ENCODE results near the gene IQSEC1. TPM values are rescaled to one million over a fixed set of nuclear protein-coding genes. Genes with fewer than 3 reads are reported as not detected.

Gene IQSEC1
- total and polyA plus RNA-seq, 2 of the 8 experiments (the other 6 are each of a cell fraction or from before 2014, with no cell fraction given) = 6.8 to 28.8 TPM

DNA sequence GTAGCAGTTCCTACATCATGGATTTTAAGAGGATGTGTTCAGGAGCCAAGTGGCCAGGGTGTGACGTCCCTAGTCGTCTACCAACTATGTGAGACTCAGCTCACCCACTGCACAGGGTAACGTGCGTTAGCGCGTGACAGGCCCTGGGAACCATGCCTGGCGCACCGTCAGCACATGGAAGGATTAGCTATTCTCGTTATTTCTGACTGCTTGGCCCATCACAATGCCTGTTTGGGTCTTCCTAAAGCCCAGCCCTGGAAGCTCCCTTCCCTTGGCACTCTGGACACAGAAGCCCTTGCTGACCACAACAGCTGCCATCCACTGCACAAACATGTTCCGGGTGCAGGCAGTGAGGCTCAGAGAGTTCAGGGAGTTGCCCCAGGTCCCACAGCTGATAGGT is 140.9 kb downstream of the IQSEC1 start:
- Histone ChIP-seq H4K91ac (replicated peaks; ENCODE audit: insufficient read length, low read length) (no peak overlapping the region), H3K56ac (replicated peaks; ENCODE audit: insufficient read length, low read depth, low read length) (no peak overlapping the region), H3K36me3 (ENCODE audit: control insufficient read depth in 2 of 4, insufficient read depth in 4 of 4, low read length in 3 of 4) (peaks cover 0 to 12% (median 2%) of the 10 kb centered on the region in 4 experiments; a peak in 5 of 8 replicates), H4K8ac (ENCODE audit: extremely low read depth, insufficient read depth, low read length) (peak overlapping the region; percentile 31; the same call in 1 of the 2 replicates), H2BK5ac (ENCODE audit: low read depth, low read length) (no peak overlapping the region), H3K9me3 (ENCODE audit: insufficient read depth in 2 of 2, low read depth in 1 of 2, low read length in 1 of 2) (no peaks in the 10 kb centered on the region), H3K27ac (ENCODE audit: low read depth, low read length) (no peak overlapping the region), H2BK12ac (ENCODE audit: low read depth, low read length) (no peak overlapping the region), H2BK120ac (replicated peaks; ENCODE audit: low read depth, low read length) (no peak overlapping the region), H2BK15ac (ENCODE audit: low read length) (no peak overlapping the region), H3K4me1 (replicated peaks in 1 of 4; ENCODE audit: control insufficient read depth in 3 of 4, insufficient read depth in 4 of 4, low read length in 3 of 4) (no peaks in the 10 kb centered on the region), H2BK20ac (ENCODE audit: low read length) (no peak overlapping the region), H3K4me3 (ENCODE audit: extremely low read depth in 1 of 4, insufficient read depth in 2 of 4, low read depth in 3 of 4, low read length in 4 of 4) (no peak overlapping the region), H3K23ac (ENCODE audit: insufficient read length) (no peak overlapping the region), H3K79me2 (ENCODE audit: control insufficient read depth in 1 of 2, insufficient read depth in 2 of 2, low read length in 2 of 2) (no peaks in the 10 kb centered on the region), H3K18ac (ENCODE audit: extremely low read depth, low read length) (no peak overlapping the region), H2AK5ac (ENCODE audit: low read depth, low read length) (no peak overlapping the region), H4K20me1 (replicated peaks in 1 of 2; ENCODE audit: control insufficient read depth in 1 of 2, insufficient read depth in 2 of 2, low read length in 2 of 2) (peaks cover 0 to 32% of the 10 kb centered on the region in 2 experiments), H4K5ac (ENCODE audit: insufficient read length, low read depth, low read length) (no peak overlapping the region), H3K4me2 (ENCODE audit: insufficient read depth in 1 of 2, low read depth in 2 of 2, low read length in 2 of 2) (no peak overlapping the region), H3K23me2 (ENCODE audit: low read depth, low read length) (no peaks in the 10 kb centered on the region), H3K14ac (ENCODE audit: insufficient read length) (no peak overlapping the region), H3K4ac (replicated peaks; ENCODE audit: insufficient read length, low read depth, low read length) (no peak overlapping the region), H2AFZ (ENCODE audit: low read length) (no peak overlapping the region), H3K9ac (replicated peaks in 1 of 4; ENCODE audit: extremely low read depth in 1 of 4, low read depth in 3 of 4, low read length in 3 of 4) (no peak overlapping the region), H3K79me1 (ENCODE audit: low read depth, low read length) (0 out of 2 replicates have a peak, but pooled peaks cover 3% of the 10 kb centered on the region), H3K27me3 (replicated peaks in 1 of 4; ENCODE audit: control insufficient read depth in 3 of 4, extremely low read depth in 1 of 4, insufficient read depth in 3 of 4, low read length in 3 of 4) (no peaks in the 10 kb centered on the region)
- no peak for DNase-seq (ENCODE audit: low read depth in 1 of 2, low spot score in 2 of 2)
- no peak for FAIRE-seq
- ChIA-PET POLR2A (ENCODE audit: partially characterized antibody) (interaction anchor here (1.1 kb wide), 1 partner anchor 91 kb away, joined by 3 read pairs; the partner anchor contains the start of gene RPL32), CTCF (ENCODE audit: partially characterized antibody) (interaction anchor here (0.9 to 5.5 kb wide), 12 partner anchors 10 to 713 kb away, joined by 3 to 30 read pairs (median 4); no protein-coding TSS in a partner anchor)
- WGBS, 2 experiments (ENCODE audit: extremely low coverage in 1 of 2, insufficient coverage in 1 of 2, insufficient read length in 1 of 2, insufficient replicate concordance in 2 of 2, low coverage in 1 of 2, low lambda C conversion rate in 2 of 2, missing lambda C conversion rate in 1 of 2) = 97% methylated on average over 10 of the region's 10 CpGs; no CpG with 5 or more reads in 1 of the 2 experiments
- TF ChIP-seq EZH2 (IDR thresholded peaks at IDR 0.05; ENCODE audit: low read depth, low read length, severe bottlenecking) (no peak), TAF7 (optimal IDR thresholded peaks at IDR 0.05; ENCODE audit: borderline replicate concordance, low read depth, low read length) (no peak), SIRT6 (IDR thresholded peaks at IDR 0.05; ENCODE audit: low read length) (no peak), BACH1 (IDR thresholded peaks at IDR 0.05; ENCODE audit: low read length) (no peak), CBX5 (IDR thresholded peaks at IDR 0.05; ENCODE audit: low read depth, low read length) (no peak), HDAC6 (IDR thresholded peaks at IDR 0.05; ENCODE audit: low read depth, low read length) (no peak), KDM1A (IDR thresholded peaks at IDR 0.05; ENCODE audit: borderline replicate concordance, low read length) (no peak), TBP (IDR thresholded peaks at IDR 0.05; ENCODE audit: low read depth, low read length) (no peak), BRCA1 (IDR thresholded peaks at IDR 0.05; ENCODE audit: low read depth, low read length) (no peak), CTBP2 (IDR thresholded peaks at IDR 0.05; ENCODE audit: borderline replicate concordance, insufficient read depth, insufficient read length, low read length) (no peak), MAFK (IDR thresholded peaks at IDR 0.05; ENCODE audit: low read depth, low read length) (no peak), CREB1 (IDR thresholded peaks at IDR 0.05) (no peak), NANOG (IDR thresholded peaks at IDR 0.05; ENCODE audit: insufficient read depth, low read depth, low read length, poor library complexity, severe bottlenecking) (no peak)
- TF ChIP-seq, protein P1, sequence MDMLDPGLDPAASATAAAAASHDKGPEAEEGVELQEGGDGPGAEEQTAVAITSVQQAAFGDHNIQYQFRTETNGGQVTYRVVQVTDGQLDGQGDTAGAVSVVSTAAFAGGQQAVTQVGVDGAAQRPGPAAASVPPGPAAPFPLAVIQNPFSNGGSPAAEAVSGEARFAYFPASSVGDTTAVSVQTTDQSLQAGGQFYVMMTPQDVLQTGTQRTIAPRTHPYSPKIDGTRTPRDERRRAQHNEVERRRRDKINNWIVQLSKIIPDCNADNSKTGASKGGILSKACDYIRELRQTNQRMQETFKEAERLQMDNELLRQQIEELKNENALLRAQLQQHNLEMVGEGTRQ (IDR thresholded peaks at IDR 0.05; ENCODE audit: low read length) = no peak
